HG03460 (cell line): ENCODE results near the gene TLE2.
"Not testable (repeated sequence)": the region's sequence is repeated elsewhere in the genome, so short reads cannot be mapped to it uniquely, and the experiment has no call there.

Source experiments
- ATAC-seq: cut with Tn5 transposase; IDR thresholded peaks from one replicate; pipeline ENCODE4 v1.9.1; 2021; ENCODE audit not compliant: unreplicated experiment

TLE2 gene

DNA sequence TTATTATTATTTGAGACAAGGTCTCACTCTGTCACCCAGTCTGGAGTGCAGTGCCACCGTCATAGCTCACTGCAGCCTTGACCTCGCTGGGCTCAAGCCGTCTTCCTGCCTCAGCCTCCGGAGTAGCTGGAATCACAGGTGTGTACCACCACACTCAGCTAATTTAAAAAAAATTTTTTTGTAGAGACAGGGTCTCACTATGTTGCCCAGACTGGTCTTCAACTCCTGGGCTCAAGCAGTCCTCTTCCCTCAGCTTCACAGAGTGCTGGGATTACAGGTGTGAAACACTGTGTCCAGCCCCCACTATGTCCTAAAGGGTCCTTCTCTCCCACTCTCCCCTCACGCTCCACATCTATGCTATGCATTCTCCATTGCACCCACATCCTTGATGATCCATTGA, 9.1 kb upstream of the TLE2 start:
- no peak for ATAC-seq

DNA sequence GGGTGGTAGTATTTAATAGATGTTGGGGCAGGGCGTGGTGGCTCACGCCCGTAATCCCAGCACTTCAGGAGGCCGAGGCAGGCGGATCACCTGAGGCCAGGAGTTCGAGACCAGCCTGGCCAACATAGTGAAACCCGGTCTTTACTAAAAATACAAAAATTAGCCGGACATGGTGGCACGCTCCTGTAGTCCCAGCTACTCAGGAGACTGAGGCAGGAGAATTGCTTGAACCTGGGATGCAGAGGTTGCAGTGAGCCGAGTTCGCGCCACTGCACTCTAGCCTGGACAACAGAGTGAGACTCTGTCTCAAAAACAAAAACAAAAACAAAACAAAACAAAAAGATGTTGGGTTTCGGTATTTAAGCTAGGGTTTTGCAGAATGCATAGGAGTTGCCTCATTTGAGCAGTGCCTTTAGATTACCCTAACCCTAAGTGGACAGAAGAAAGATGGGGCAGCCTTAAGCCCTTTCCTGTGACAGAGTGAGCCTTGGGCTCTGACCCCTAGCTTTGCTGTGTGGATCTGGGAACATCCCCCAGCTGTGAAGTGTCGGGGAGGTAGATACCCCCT, 8.0 kb upstream of the TLE2 start:
- not testable (repeated sequence) for ATAC-seq

GRCh38 chr19:3036119-3036976, 7.3 kb upstream of the TLE2 start:
- ATAC-seq: peak; percentile 39

DNA sequence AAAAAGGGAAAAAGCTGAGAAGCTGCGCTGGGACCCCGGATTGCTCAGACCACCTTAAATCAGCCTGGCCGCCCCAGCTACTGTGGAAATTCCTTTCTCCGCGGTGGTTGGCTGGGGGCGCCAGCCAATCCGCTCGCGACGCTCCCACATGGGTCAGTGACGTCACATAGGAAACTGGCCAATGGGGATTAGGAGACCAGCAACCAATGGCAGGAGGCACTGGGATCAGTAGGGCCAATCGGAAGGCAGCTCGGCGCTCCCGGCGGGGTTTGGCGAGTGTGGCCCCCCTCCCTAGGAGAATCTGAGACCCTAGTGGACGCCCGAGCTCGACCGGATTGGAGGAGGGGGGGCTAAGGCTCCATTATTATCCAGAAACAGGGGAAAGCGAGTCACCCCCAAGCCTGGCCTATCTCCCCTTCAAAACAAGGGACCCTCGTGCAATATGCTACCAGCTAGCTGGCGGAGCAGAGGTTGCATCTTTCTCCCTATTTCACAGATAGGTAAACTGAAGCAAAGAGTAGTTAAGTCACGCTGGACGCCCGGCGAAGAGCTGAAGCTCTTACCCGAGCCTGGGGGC, 6.5 kb upstream of the TLE2 start:
- ATAC-seq: peak; percentile 90

DNA sequence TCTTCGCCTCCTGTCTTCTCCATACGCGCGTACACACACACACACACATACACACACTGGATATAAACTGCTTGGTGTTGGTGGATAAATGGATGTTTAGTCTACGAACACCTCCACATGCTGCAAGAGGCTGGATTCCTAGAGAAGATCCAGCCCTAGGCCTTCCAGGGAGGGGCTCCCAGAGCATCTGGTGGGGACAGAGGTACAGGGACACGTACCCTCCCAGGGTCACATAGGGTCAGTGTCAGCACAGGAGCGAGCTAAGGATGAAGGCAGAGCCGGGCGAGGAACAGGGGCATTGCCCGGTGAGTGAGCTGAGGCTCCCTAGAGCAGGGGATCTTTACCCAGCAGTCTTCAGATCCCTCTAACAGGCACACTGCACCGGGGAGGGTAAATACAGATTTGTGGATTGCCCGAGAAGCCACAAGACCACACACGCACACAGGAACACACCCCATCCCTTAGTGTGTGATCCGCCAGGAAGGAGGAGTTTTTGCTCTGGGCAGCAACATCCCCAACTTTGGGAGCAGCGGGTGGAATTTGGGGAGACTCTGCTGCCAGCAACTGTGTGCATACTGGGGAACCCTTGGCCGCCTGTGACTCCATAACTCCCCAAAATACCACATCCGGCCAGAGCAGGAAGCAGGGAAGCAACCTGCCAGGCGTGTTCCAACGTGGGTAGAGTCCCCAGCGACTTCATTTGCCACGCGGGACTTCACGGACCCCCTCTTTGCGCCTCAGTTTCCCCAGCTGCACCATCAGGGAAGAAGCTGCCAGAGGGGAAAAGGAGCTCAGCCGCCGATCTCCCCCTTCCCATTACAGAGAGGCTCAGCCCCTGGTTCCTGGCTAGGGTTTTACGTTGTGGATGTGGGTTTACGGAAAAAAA, 5.8 kb upstream of the TLE2 start:
- ATAC-seq: no peak

DNA sequence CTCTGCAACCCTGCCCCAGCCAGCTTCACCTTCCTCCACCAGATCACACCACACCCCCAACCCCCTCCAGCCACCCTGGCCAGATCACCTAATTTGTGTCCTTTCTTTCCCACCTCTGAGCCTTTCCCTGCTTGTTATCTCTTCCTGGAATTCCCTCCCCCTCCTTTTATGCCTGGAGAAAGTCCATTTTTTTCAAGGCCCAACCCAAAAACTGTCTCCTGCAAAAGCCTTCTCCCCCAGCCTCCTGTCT, 5.3 kb upstream of the TLE2 start:
- ATAC-seq: no peak

DNA sequence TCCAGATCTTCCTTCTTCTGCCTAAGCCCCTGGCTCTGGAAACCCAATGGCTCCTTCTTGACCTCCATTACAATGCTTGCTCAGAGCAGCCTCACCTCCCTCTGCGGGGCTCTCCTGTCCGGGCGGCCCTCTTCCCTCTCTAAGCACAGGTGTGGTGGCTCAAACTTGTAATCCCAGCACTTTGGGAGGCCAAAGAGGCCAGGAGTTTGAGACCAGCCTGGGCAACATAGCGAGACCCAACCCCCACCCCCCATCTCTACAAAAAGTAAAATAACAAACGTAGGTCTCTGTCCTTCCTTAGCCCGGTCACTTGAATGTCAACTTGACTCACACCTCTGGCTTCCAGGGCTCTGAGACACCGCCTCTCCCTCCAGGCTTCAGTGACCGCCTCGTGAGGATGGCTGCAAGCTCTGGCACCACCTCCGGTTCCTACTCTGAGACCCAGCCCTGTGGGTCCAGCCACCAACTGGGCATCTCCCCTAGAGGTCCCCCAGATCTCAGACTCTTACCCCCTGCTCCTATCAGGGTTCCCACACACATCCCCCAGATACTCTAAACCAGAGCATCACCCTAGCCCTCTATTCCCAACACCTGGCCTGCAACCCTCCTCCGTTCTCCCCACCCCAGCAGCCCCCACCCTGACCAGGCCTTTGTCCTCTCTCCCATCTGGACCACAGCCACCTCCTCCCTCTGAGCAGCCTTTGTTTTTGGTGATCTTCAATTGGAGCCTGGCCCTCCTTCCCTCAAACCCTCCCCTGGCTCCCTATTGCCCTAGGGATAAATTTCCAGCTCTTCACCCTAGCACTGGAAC, 4.7 kb upstream of the TLE2 start:
- no peak for ATAC-seq

- ATAC-seq: no peak
Observed at GRCh38 chr19:3031607-3031867, 2.5 kb upstream of the TLE2 start.

GRCh38 chr19:3028305-3029064, 595 bp downstream of the TLE2 start:
- no peak for ATAC-seq

DNA sequence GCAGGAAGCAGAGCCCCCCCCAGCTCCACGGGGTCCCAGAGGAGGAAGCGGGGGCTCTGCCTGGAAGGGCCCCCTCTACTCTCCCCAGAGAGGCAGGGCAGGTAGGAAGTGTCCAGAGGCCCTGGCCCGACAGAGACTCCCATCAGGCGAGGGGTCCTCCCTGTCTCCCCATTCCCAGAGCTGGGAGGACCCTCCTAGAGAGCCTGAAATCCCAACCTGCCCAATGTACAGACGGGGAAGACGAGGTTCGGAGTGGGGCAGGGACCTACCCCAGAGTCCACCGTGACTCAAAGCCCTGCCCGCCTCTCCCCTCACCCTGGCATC, 1.1 kb downstream of the TLE2 start:
- no peak for ATAC-seq

- ATAC-seq: no peak
Observed at GRCh38 chr19:3027292-3027691, 1.8 kb downstream of the TLE2 start.

GRCh38 chr19:3026768-3027167, 2.3 kb downstream of the TLE2 start:
- ATAC-seq: no peak

- no peak for ATAC-seq
Observed at GRCh38 chr19:3025549-3025886, 3.6 kb downstream of the TLE2 start.

- ATAC-seq: no peak
Observed at GRCh38 chr19:3024870-3025548, 4.1 kb downstream of the TLE2 start.

- ATAC-seq: no peak
Observed at GRCh38 chr19:3024509-3024869, 4.6 kb downstream of the TLE2 start.

DNA sequence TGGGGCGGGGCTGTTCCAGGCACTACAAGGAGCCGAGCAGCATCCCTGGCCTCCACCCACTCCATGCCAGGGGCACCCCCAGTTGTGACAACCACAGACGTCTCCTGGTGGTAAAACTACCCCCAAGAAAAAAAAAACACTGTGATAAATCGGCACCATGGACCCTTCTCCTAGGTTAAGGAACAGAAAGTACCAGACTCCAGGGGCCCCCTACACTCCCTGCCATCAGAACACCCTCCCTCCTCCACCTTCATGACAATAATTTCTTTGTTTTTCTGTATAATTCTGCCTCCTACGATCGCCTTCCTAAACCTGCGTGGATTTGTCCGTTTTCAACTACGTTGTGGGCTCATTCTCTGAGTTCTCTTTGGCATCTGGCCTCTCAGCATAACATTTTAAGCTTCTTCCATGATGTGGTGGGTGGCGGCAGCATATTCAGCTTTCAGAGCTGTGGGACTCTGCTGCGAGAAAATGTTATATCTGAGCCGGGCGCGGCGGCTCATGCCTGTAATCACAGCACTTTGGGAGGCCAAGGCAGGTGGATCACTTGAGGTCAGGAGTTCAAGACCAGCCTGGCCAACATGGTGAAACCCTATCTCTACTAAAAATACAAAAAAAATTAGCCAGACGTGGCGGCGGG, 8.6 kb downstream of the TLE2 start:
- ATAC-seq: no peak

DNA sequence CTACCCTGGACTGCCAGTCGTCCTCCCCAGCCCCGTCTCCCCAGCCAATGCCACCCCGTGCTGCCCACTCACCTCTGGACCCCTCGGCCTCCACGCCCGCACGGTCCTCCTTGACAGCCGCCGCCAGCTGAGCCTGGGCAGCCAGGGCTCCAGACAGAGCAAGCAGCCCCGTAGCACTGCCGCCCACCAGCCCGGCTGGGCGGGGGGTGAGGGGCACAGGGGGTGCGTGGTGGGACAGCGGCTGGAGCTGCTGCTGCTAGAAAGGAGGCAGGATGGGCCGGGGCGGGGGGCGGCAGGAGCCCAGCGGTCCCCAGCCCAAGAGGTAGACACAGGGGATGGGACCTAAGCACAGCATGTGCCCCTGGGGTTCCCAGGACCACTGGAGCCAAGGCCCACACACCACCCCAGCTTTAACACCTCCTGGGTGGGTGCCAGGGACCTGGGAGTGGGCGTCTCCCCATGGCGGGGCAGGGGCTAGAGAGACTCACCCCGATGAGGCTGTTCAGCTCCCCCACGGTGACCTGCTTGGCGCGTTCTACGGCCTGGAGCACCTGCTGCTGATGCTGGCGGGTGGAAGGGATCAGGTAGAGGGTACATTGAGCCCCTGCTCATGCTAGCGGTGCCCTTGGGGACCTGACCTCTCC, 9.7 kb downstream of the TLE2 start:
- no peak for ATAC-seq

- ATAC-seq: no peak
Observed at GRCh38 chr19:3017923-3018322, 11.2 kb downstream of the TLE2 start.
